Nephron progenitor cell (in vitro differentiated cells): Measurements from ENCODE around the gene NFATC2.

Experiments
- DNase-seq: peaks from one replicate; pipeline ENCODE4 v3.0.0; 2021
- H3K27ac Mint-ChIP-seq: 2 replicates; pipeline ENCODE4 v1.8.0; 2021; ENCODE audit warnings: mild to moderate bottlenecking, moderate library complexity, mixed read lengths
- H3K27me3 Mint-ChIP-seq: 2 replicates; pipeline ENCODE4 v1.8.0; 2021; ENCODE audit warnings: mild to moderate bottlenecking, low read depth, mixed read lengths; ENCODE audit not compliant: poor library complexity
- H3K36me3 Mint-ChIP-seq: 2 replicates; pipeline ENCODE4 v1.8.0; 2021; ENCODE audit warnings: low read depth, mixed read lengths
- H3K4me1 Mint-ChIP-seq: 2 replicates; pipeline ENCODE4 v1.8.0; 2021; ENCODE audit warnings: mixed read lengths
- H3K4me3 Mint-ChIP-seq: 2 replicates; pipeline ENCODE4 v1.8.0; 2021; ENCODE audit warnings: mild to moderate bottlenecking, moderate library complexity, mixed read lengths
- H3K9me3 Mint-ChIP-seq: 2 replicates; pipeline ENCODE4 v1.8.0; 2021; ENCODE audit warnings: mild to moderate bottlenecking, moderate library complexity, mixed read lengths
- CTCF ChIP-seq: fragments of 200-600 bp; sonication (generic); IDR thresholded peaks from 2 replicates; pipeline ENCODE4 v1.5.0; 2021; ENCODE audit warnings: antibody characterized with exemption

NFATC2 gene

GRCh38 chr20:51428401-51429143, 113.9 kb downstream of the NFATC2 start:
- peak overlapping the region; percentile 18 for H3K27ac Mint-ChIP-seq
- peaks cover 7% of the 10 kb centered on the region for H3K27me3 Mint-ChIP-seq
- TF ChIP-seq CTCF, result no peak
- DNase-seq, result peak; percentile 54
- H3K9me3 Mint-ChIP-seq, result no peaks in the 10 kb centered on the region
- no peaks in the 10 kb centered on the region for H3K36me3 Mint-ChIP-seq
- peaks cover 84% of the 10 kb centered on the region for H3K4me1 Mint-ChIP-seq
- peak overlapping the region; percentile 54 for H3K4me3 Mint-ChIP-seq

- Mint-ChIP-seq H3K27ac (peak overlapping the region; percentile 86), H3K27me3 (peaks cover 10% of the 10 kb centered on the region), H3K4me1 (peaks cover 79% of the 10 kb centered on the region), H3K4me3 (peak overlapping the region; percentile 31), H3K9me3 (no peaks in the 10 kb centered on the region), H3K36me3 (no peaks in the 10 kb centered on the region)
- DNase-seq, result no peak
- no peak for TF ChIP-seq CTCF
Measured at GRCh38 chr20:51427651-51428291, 114.7 kb downstream of the NFATC2 start.

GRCh38 chr20:51426718-51427650, 115.5 kb downstream of the NFATC2 start:
- TF ChIP-seq CTCF, result no peak
- Mint-ChIP-seq H3K27ac (peak overlapping the region; percentile 86), H3K9me3 (no peaks in the 10 kb centered on the region), H3K27me3 (peaks cover 11% of the 10 kb centered on the region), H3K4me3 (peak overlapping the region; percentile 31), H3K36me3 (no peaks in the 10 kb centered on the region), H3K4me1 (peaks cover 84% of the 10 kb centered on the region)
- DNase-seq, result no peak

GRCh38 chr20:51425347-51426106, 117.0 kb downstream of the NFATC2 start:
- H3K36me3 Mint-ChIP-seq, result no peaks in the 10 kb centered on the region
- no peak overlapping the region for H3K4me3 Mint-ChIP-seq
- peaks cover 13% of the 10 kb centered on the region for H3K27me3 Mint-ChIP-seq
- no peak for DNase-seq
- no peaks in the 10 kb centered on the region for H3K9me3 Mint-ChIP-seq
- no peak overlapping the region for H3K27ac Mint-ChIP-seq
- H3K4me1 Mint-ChIP-seq, result peaks cover 81% of the 10 kb centered on the region
- TF ChIP-seq CTCF, result no peak

- Mint-ChIP-seq H3K36me3 (no peaks in the 10 kb centered on the region), H3K27ac (peak overlapping the region; percentile 46), H3K4me3 (no peak overlapping the region), H3K9me3 (no peaks in the 10 kb centered on the region), H3K4me1 (peaks cover 71% of the 10 kb centered on the region), H3K27me3 (peaks cover 15% of the 10 kb centered on the region)
- no peak for TF ChIP-seq CTCF
- DNase-seq, result no peak
Measured at GRCh38 chr20:51424270-51425117, 118.0 kb downstream of the NFATC2 start.
